Measurements from ENCODE around the gene KDM3A.

GRCh38 chr2:86453836-86454235 is 12.7 kb downstream of the KDM3A start:
- TF ChIP-seq POLR2A (IDR thresholded peaks at IDR 0.05; ENCODE audit: low read depth, low read length) (no peak), POLR2AphosphoS5 (IDR thresholded peaks at IDR 0.05; ENCODE audit: low read depth, low read length) (no peak)

Data from GM12892 (cell line).